Measurements from ENCODE around the gene IMMP1L. TPM values are rescaled to one million over a fixed set of nuclear protein-coding genes. Genes with fewer than 3 reads are reported as not detected.

Gene IMMP1L
- total RNA-seq (10 to 100 TPM; 16.3 to 17.0 TPM), polyA plus RNA-seq (10 to 100 TPM; 45.0 to 47.6 TPM)

GRCh38 chr11:31509429-31510345, at the start of gene IMMP1L, which contains the start of gene ELP4:
TSS of gene IMMP1L (minus strand) at chr11:31509622. CDS start at chr11:31463276, 46,346 bp downstream.
TSS of gene ELP4 (plus strand) at chr11:31509767. CDS start at chr11:31509785, 18 bp downstream.
- H3K4me1 Mint-ChIP-seq, result peaks cover 21 to 57% (median 38%) of the 10 kb centered on the region in 4 donors
- H3K27me3 Mint-ChIP-seq, result no peaks in the 10 kb centered on the region
- Histone ChIP-seq H3K4me3 (ENCODE audit: low read length in 2 of 2) (peak within 1 kb of the TSS; percentile 90 to 98), H3K27me3 (ENCODE audit: insufficient read depth, low read length) (no peaks in the 10 kb centered on the region), H3K4me1 (ENCODE audit: insufficient read depth, low read length) (peaks cover 28% of the 10 kb centered on the region), H3K27ac (ENCODE audit: low read depth, low read length) (peak within 1 kb of the TSS; percentile 76), H3K36me3 (ENCODE audit: insufficient read depth, low read length) (no peaks in the 10 kb centered on the region), H3K9me3 (ENCODE audit: control insufficient read depth in 1 of 2, low read length in 2 of 2) (no peaks in the 10 kb centered on the region)
- POLR2A ChIA-PET (ENCODE audit: partially characterized antibody), result interaction anchor here (2.0 kb wide), 1 partner anchor 140 kb away, joined by 8 read pairs; the partner anchor contains the start of genes DCDC1 and DNAJC24
- peak within 1 kb of the TSS; percentile 97 to 100 (median 99) for H3K4me3 Mint-ChIP-seq
- DNase-seq, result peak; percentile 95 to 97 (median 96)
- CTCF ChIA-PET (ENCODE audit: partially characterized antibody), result no interaction called here
- intact Hi-C loops (cut with micrococcal nuclease), result loop anchor here (1.0 to 5.0 kb wide), 4 partner anchors 21 to 1383 kb away; partner anchors contain the start of genes DCDC1, DNAJC24, EIF3M and QSER1
- H3K36me3 Mint-ChIP-seq, result peaks cover 4 to 19% of the 10 kb centered on the region in 2 donors
- no peaks in the 10 kb centered on the region for H3K9me3 Mint-ChIP-seq
- peak within 1 kb of the TSS; percentile 94 to 99 (median 98) for H3K27ac Mint-ChIP-seq

- Mint-ChIP-seq H3K4me1 (peaks cover 0 to 2% (median 0%) of the 10 kb centered on the region in 4 donors), H3K36me3 (peaks cover under 1 to 3% of the 10 kb centered on the region in 2 donors), H3K27ac (no peak overlapping the region), H3K4me3 (no peak overlapping the region), H3K27me3 (no peaks in the 10 kb centered on the region), H3K9me3 (no peaks in the 10 kb centered on the region)
- POLR2A ChIA-PET (ENCODE audit: partially characterized antibody), result no interaction called here
- intact Hi-C loops (cut with micrococcal nuclease), result no loop called here
- DNase-seq, result no peak
- H3K27ac ChIP-seq (ENCODE audit: low read depth, low read length), result no peak overlapping the region
- H3K27me3 ChIP-seq (ENCODE audit: insufficient read depth, low read length), result no peaks in the 10 kb centered on the region
- no peaks in the 10 kb centered on the region for H3K9me3 ChIP-seq (ENCODE audit: control insufficient read depth in 1 of 2, low read length in 2 of 2)
- H3K36me3 ChIP-seq (ENCODE audit: insufficient read depth, low read length), result no peaks in the 10 kb centered on the region
- CTCF ChIA-PET (ENCODE audit: partially characterized antibody), result no interaction called here
- no peak overlapping the region for H3K4me3 ChIP-seq (ENCODE audit: low read length in 2 of 2)
- H3K4me1 ChIP-seq (ENCODE audit: insufficient read depth, low read length), result no peaks in the 10 kb centered on the region
Observed at GRCh38 chr11:31558001-31558400, 48.6 kb upstream of the IMMP1L start.

GRCh38 chr11:31555938-31556337, 46.5 kb upstream of the IMMP1L start:
- Mint-ChIP-seq H3K4me1 (peaks cover 0 to 5% (median under 1%) of the 10 kb centered on the region in 4 donors), H3K27ac (no peak overlapping the region), H3K4me3 (no peak overlapping the region), H3K9me3 (no peaks in the 10 kb centered on the region), H3K36me3 (peaks cover 0 to 3% of the 10 kb centered on the region in 2 donors), H3K27me3 (no peaks in the 10 kb centered on the region)
- intact Hi-C loops (cut with micrococcal nuclease), result no loop called here
- no peaks in the 10 kb centered on the region for H3K36me3 ChIP-seq (ENCODE audit: insufficient read depth, low read length)
- CTCF ChIA-PET (ENCODE audit: partially characterized antibody), result no interaction called here
- H3K4me3 ChIP-seq (ENCODE audit: low read length in 2 of 2), result no peak overlapping the region
- H3K27me3 ChIP-seq (ENCODE audit: insufficient read depth, low read length), result no peaks in the 10 kb centered on the region
- no peaks in the 10 kb centered on the region for H3K9me3 ChIP-seq (ENCODE audit: control insufficient read depth in 1 of 2, low read length in 2 of 2)
- DNase-seq, result no peak
- POLR2A ChIA-PET (ENCODE audit: partially characterized antibody), result no interaction called here
- no peaks in the 10 kb centered on the region for H3K4me1 ChIP-seq (ENCODE audit: insufficient read depth, low read length)
- H3K27ac ChIP-seq (ENCODE audit: low read depth, low read length), result no peak overlapping the region

GRCh38 chr11:31542862-31543261, 33.4 kb upstream of the IMMP1L start:
- H3K4me1 Mint-ChIP-seq, result no peaks in the 10 kb centered on the region
- Histone ChIP-seq H3K36me3 (ENCODE audit: insufficient read depth, low read length) (peaks cover 7% of the 10 kb centered on the region), H3K4me3 (ENCODE audit: low read length in 2 of 2) (no peak overlapping the region), H3K4me1 (ENCODE audit: insufficient read depth, low read length) (no peaks in the 10 kb centered on the region), H3K27me3 (ENCODE audit: insufficient read depth, low read length) (no peaks in the 10 kb centered on the region), H3K27ac (ENCODE audit: low read depth, low read length) (no peak overlapping the region), H3K9me3 (ENCODE audit: control insufficient read depth in 1 of 2, low read length in 2 of 2) (no peaks in the 10 kb centered on the region)
- H3K4me3 Mint-ChIP-seq, result no peak overlapping the region
- H3K27ac Mint-ChIP-seq, result no peak overlapping the region
- POLR2A ChIA-PET (ENCODE audit: partially characterized antibody), result no interaction called here
- CTCF ChIA-PET (ENCODE audit: partially characterized antibody), result no interaction called here
- H3K9me3 Mint-ChIP-seq, result peaks cover 0 to 6% (median under 1%) of the 10 kb centered on the region in 8 donors
- intact Hi-C loops (cut with micrococcal nuclease), result no loop called here
- peaks cover 34 to 46% of the 10 kb centered on the region in 2 donors for H3K36me3 Mint-ChIP-seq
- no peaks in the 10 kb centered on the region for H3K27me3 Mint-ChIP-seq
- no peak for DNase-seq

- H3K27me3 ChIP-seq (ENCODE audit: insufficient read depth, low read length), result no peaks in the 10 kb centered on the region
- no peaks in the 10 kb centered on the region for H3K36me3 ChIP-seq (ENCODE audit: insufficient read depth, low read length)
- Mint-ChIP-seq H3K36me3 (peaks cover 26 to 32% of the 10 kb centered on the region in 2 donors), H3K9me3 (peaks cover 0 to 2% (median 0%) of the 10 kb centered on the region in 8 donors), H3K4me1 (no peaks in the 10 kb centered on the region), H3K27me3 (no peaks in the 10 kb centered on the region), H3K27ac (no peak overlapping the region), H3K4me3 (no peak overlapping the region)
- intact Hi-C loops (cut with micrococcal nuclease), result no loop called here
- no peak overlapping the region for H3K27ac ChIP-seq (ENCODE audit: low read depth, low read length)
- no peak overlapping the region for H3K4me3 ChIP-seq (ENCODE audit: low read length in 2 of 2)
- H3K4me1 ChIP-seq (ENCODE audit: insufficient read depth, low read length), result no peaks in the 10 kb centered on the region
- ChIA-PET CTCF (ENCODE audit: partially characterized antibody) (no interaction called here), POLR2A (ENCODE audit: partially characterized antibody) (no interaction called here)
- H3K9me3 ChIP-seq (ENCODE audit: control insufficient read depth in 1 of 2, low read length in 2 of 2), result no peaks in the 10 kb centered on the region
- no peak for DNase-seq
Observed at GRCh38 chr11:31535479-31535878, 26.1 kb upstream of the IMMP1L start.

GRCh38 chr11:31531293-31531692, 21.9 kb upstream of the IMMP1L start:
- peaks cover 9 to 11% of the 10 kb centered on the region in 2 donors for H3K36me3 Mint-ChIP-seq

GRCh38 chr11:31529701-31530100, 20.3 kb upstream of the IMMP1L start:
- Histone ChIP-seq H3K4me1 (ENCODE audit: insufficient read depth, low read length) (no peaks in the 10 kb centered on the region), H3K27me3 (ENCODE audit: insufficient read depth, low read length) (no peaks in the 10 kb centered on the region), H3K36me3 (ENCODE audit: insufficient read depth, low read length) (no peaks in the 10 kb centered on the region), H3K4me3 (ENCODE audit: low read length in 2 of 2) (no peak overlapping the region), H3K27ac (ENCODE audit: low read depth, low read length) (no peak overlapping the region), H3K9me3 (ENCODE audit: control insufficient read depth in 1 of 2, low read length in 2 of 2) (no peaks in the 10 kb centered on the region)
- ChIA-PET CTCF (ENCODE audit: partially characterized antibody) (no interaction called here), POLR2A (ENCODE audit: partially characterized antibody) (no interaction called here)
- Mint-ChIP-seq H3K27ac (no peak overlapping the region), H3K9me3 (peaks cover 0 to 2% (median 0%) of the 10 kb centered on the region in 8 donors), H3K27me3 (no peaks in the 10 kb centered on the region), H3K4me1 (no peaks in the 10 kb centered on the region), H3K4me3 (no peak overlapping the region), H3K36me3 (peaks cover 4 to 11% of the 10 kb centered on the region in 2 donors)
- intact Hi-C loops (cut with micrococcal nuclease), result no loop called here
- no peak for DNase-seq

More at GRCh38 chr11:31531293-31531692, 21.9 kb upstream of the IMMP1L start:
- DNase-seq, result no peak
- Mint-ChIP-seq H3K27me3 (no peaks in the 10 kb centered on the region), H3K4me1 (no peaks in the 10 kb centered on the region), H3K27ac (no peak overlapping the region), H3K9me3 (peaks cover 0 to 2% (median 0%) of the 10 kb centered on the region in 8 donors), H3K4me3 (no peak overlapping the region)
- POLR2A ChIA-PET (ENCODE audit: partially characterized antibody), result no interaction called here
- intact Hi-C loops (cut with micrococcal nuclease), result no loop called here
- H3K36me3 ChIP-seq (ENCODE audit: insufficient read depth, low read length), result no peaks in the 10 kb centered on the region
- CTCF ChIA-PET (ENCODE audit: partially characterized antibody), result no interaction called here
- H3K27ac ChIP-seq (ENCODE audit: low read depth, low read length), result no peak overlapping the region
- H3K4me3 ChIP-seq (ENCODE audit: low read length in 2 of 2), result no peak overlapping the region
- H3K4me1 ChIP-seq (ENCODE audit: insufficient read depth, low read length), result no peaks in the 10 kb centered on the region
- no peaks in the 10 kb centered on the region for H3K27me3 ChIP-seq (ENCODE audit: insufficient read depth, low read length)
- H3K9me3 ChIP-seq (ENCODE audit: control insufficient read depth in 1 of 2, low read length in 2 of 2), result no peaks in the 10 kb centered on the region

All from CD4-positive, alpha-beta memory T cell (primary cell).